IMR-90 (cell line): ENCODE data around the gene PCDHA1. TPM values are rescaled to one million over a fixed set of nuclear protein-coding genes. Genes with fewer than 3 reads are reported as not detected.

Experiments used
- ATAC-seq: fragments of 200-7000 bp; cut with Tn5 transposase; 2 replicates; pipeline ENCODE4 v1.9.1; 2020; ENCODE audit warnings: low read depth, mild to moderate bottlenecking, moderate library complexity
- BruUV-seq: library from RNA; stranded (reverse); fragments of 400-500 nt; replicated peaks from 2 replicates; lab custom pipeline; 2021; lab: Mats Ljungman, UMichigan
- CTCF ChIA-PET: fragments of 300-600 bp; formaldehyde crosslinking; extraction: SDS; loops from one replicate; lab custom pipeline; 2021; ENCODE audit warnings: antibody characterized with exemption; lab: Yijun Ruan, JAX
- POLR2A ChIA-PET: fragments of 300-600 bp; sonication (Branson Sonifier 250); formaldehyde crosslinking; loops from one replicate; lab custom pipeline; 2022; ENCODE audit warnings: antibody characterized with exemption; ENCODE audit not compliant: unreplicated experiment; lab: Charles Lee
- DNase-seq: peaks from one replicate; pipeline ENCODE4 v3.0.0; 2013
- H2AFZ ChIP-seq: replicated peaks from 2 replicates; pipeline ENCODE3; 2013; ENCODE audit warnings: low read length, mild to moderate bottlenecking; ENCODE audit not compliant: poor library complexity
- H2AK5ac ChIP-seq: 2 replicates; pipeline ENCODE4 v1.6.1; 2013; ENCODE audit warnings: low read depth, low read length, inconsistent platforms
- H2AK9ac ChIP-seq: replicated peaks from 2 replicates; pipeline ENCODE3; 2013; ENCODE audit warnings: mild to moderate bottlenecking, low read depth, low read length, moderate library complexity; ENCODE audit not compliant: poor library complexity
- H2BK120ac ChIP-seq: 2 replicates; pipeline ENCODE4 v1.6.1; 2013; ENCODE audit warnings: low read depth, low read length, inconsistent platforms
- H2BK15ac ChIP-seq: 3 replicates; pipeline ENCODE4 v1.6.1; 2013; ENCODE audit warnings: low read depth, low read length, inconsistent platforms
- H2BK20ac ChIP-seq: 2 replicates; pipeline ENCODE4 v1.6.1; 2013; ENCODE audit warnings: low read depth, mild to moderate bottlenecking, inconsistent platforms, low read length, moderate library complexity
- H2BK5ac ChIP-seq: 2 replicates; pipeline ENCODE4 v1.6.1; 2013; ENCODE audit warnings: mild to moderate bottlenecking, low read depth, low read length, inconsistent platforms; ENCODE audit not compliant: poor library complexity, severe bottlenecking
- H3K14ac ChIP-seq: replicated peaks from 2 replicates; pipeline ENCODE4 v1.6.1; 2013; ENCODE audit warnings: low read depth, low read length, inconsistent platforms
- H3K18ac ChIP-seq: 2 replicates; pipeline ENCODE4 v1.6.1; 2013; ENCODE audit warnings: low read depth, low read length, control low read depth
- H3K23ac ChIP-seq: 2 replicates; pipeline ENCODE4 v1.6.1; 2013; ENCODE audit warnings: low read depth, low read length, inconsistent platforms
- H3K27ac ChIP-seq: 2 replicates; pipeline ENCODE4 v1.5.1; 2013; ENCODE audit warnings: mild to moderate bottlenecking, control low read depth, low read length; ENCODE audit not compliant: insufficient read depth
- H3K27me3 ChIP-seq: 2 replicates; pipeline ENCODE4 v1.6.1; 2013; ENCODE audit warnings: low read length; ENCODE audit not compliant: control insufficient read depth, insufficient read depth
- H3K36me3 ChIP-seq: 2 replicates; pipeline ENCODE4 v1.6.1; 2013; ENCODE audit warnings: low read length, mixed read lengths; ENCODE audit not compliant: control insufficient read depth, insufficient read depth
- H3K4ac ChIP-seq: 2 replicates; pipeline ENCODE4 v1.6.1; 2013; ENCODE audit warnings: low read depth, low read length, inconsistent platforms
- H3K4me1 ChIP-seq: 2 replicates; pipeline ENCODE4 v1.6.1; 2013; ENCODE audit warnings: low read length, mixed read lengths; ENCODE audit not compliant: control insufficient read depth, insufficient read depth
- H3K4me2 ChIP-seq: 2 replicates; pipeline ENCODE4 v1.6.1; 2013; ENCODE audit warnings: low read depth, mild to moderate bottlenecking, control low read depth, low read length, moderate library complexity
- H3K4me3 ChIP-seq: 2 replicates; pipeline ENCODE4 v1.5.1; 2013; ENCODE audit warnings: low read depth, mild to moderate bottlenecking, control low read depth, low read length, moderate library complexity; ENCODE audit not compliant: insufficient read depth
- H3K56ac ChIP-seq: 2 replicates; pipeline ENCODE4 v1.6.1; 2013; ENCODE audit warnings: low read length, inconsistent platforms; ENCODE audit not compliant: insufficient read depth; ENCODE audit errors: extremely low read depth
- H3K79me1 ChIP-seq, 2 experiments: 2 replicates each; pipeline ENCODE4 v1.6.1; 2013; ENCODE audit warnings: low read length in 2 of 2, inconsistent platforms in 1 of 2, low read depth in 1 of 2
- H3K9ac ChIP-seq: 2 replicates; pipeline ENCODE4 v1.6.1; 2013; ENCODE audit warnings: low read depth, low read length, control low read depth
- H3K9me1 ChIP-seq: 2 replicates; pipeline ENCODE4 v1.6.1; 2013; ENCODE audit warnings: low read length, inconsistent platforms; ENCODE audit not compliant: insufficient read depth
- H3K9me3 ChIP-seq: 2 replicates; pipeline ENCODE4 v1.6.1; 2013; ENCODE audit warnings: low read length; ENCODE audit not compliant: control insufficient read depth, insufficient read depth
- H4K20me1 ChIP-seq: 2 replicates; pipeline ENCODE4 v1.6.1; 2013; ENCODE audit warnings: low read length, inconsistent platforms; ENCODE audit not compliant: insufficient read depth
- H4K5ac ChIP-seq: 2 replicates; pipeline ENCODE4 v1.6.1; 2013; ENCODE audit warnings: mild to moderate bottlenecking, low read depth, low read length, control low read depth
- H4K8ac ChIP-seq, 2 experiments: 2 replicates each; pipeline ENCODE4 v1.6.1; 2013; ENCODE audit warnings: low read depth in 2 of 2, low read length in 2 of 2, control low read depth in 1 of 2, inconsistent platforms in 1 of 2
- H4K91ac ChIP-seq: 2 replicates; pipeline ENCODE4 v1.6.1; 2013; ENCODE audit warnings: low read depth, low read length, inconsistent platforms; ENCODE audit not compliant: insufficient read depth
- CEBPB ChIP-seq: IDR thresholded peaks from 2 replicates; pipeline ENCODE4 v1.6.1; 2012; ENCODE audit warnings: low read depth, low read length, improper control_type of control experiment
- POLR2A ChIP-seq: IDR thresholded peaks from 2 replicates; pipeline ENCODE4 v1.6.1; 2012; ENCODE audit warnings: mild to moderate bottlenecking, low read depth, low read length
- WGBS, 2 experiments: methylation state at CpG; one replicate each; pipeline versions ENCODE4 v1.1.5 to v1.1.7; 2013; ENCODE audit warnings: missing lambda C conversion rate in 2 of 2; ENCODE audit not compliant: insufficient read length in 1 of 2; ENCODE audit errors: extremely low coverage in 2 of 2; 5-methylcytosine and 5-hydroxymethylcytosine counted together
- dilution Hi-C: fragments of 300-500 bp; cut with HindIII; formaldehyde crosslinking; loops from one replicate; pipeline ENCODE4 v1.14.3; 2018; ENCODE audit warnings: low sequenced_read_pairs; ENCODE audit not compliant: unreplicated experiment
- in situ Hi-C: fragments of 300-500 bp; cut with MboI; formaldehyde crosslinking; loops from 3 replicates; pipeline ENCODE4 v1.14.3; 2019; ENCODE audit warnings: low sequenced_read_pairs, inconsistent platforms, mixed read lengths
- intact Hi-C: fragments of 100-400 bp; cut with micrococcal nuclease; formaldehyde crosslinking; loops from 2 replicates; pipeline ENCODE4 v1.10.0; 2022
- polyA plus RNA-seq, 3 experiments: library from polyadenylated mRNA; depleted of rRNA; stranded (reverse); fragments of >200 nt; gene quantifications; 2 replicates each; pipeline ENCODE4 v1.2.3, GENCODE V29; 2012; ENCODE audit warnings: low replicate concordance in 1 of 3
- total RNA-seq: library from RNA; depleted of rRNA; stranded (reverse); fragments of >200 nt; gene quantifications from 2 replicates; pipeline ENCODE4 v1.2.3, GENCODE V29; 2012

The PCDHA1 gene
- total and polyA plus RNA-seq, 2 of the 4 experiments (the other 2 are of a cell fraction), result under 0.01 to 0.05 TPM

DNA sequence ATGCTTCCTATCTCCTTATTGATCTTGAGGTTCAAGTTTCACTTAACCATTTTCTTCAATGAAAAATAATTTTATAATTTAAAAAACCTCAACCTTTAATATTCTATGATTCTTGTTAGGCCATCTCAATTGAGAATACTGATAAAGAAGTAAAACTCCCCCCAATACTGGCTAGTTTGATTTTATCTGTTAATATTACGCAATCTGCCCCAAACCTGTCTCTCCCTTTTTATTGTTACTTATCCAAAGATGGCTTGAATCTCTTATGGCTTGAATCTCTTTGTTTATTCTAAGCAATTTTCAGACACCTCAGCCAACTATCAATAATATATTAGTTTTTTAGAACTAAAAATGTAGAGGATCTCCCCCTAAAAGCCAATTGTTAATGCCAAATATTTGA is 176.2 kb downstream of the PCDHA1 start:
- POLR2A ChIA-PET, result no interaction called here
- H3K9me1 ChIP-seq, result no peaks in the 10 kb centered on the region
- H3K18ac ChIP-seq, result no peak overlapping the region
- no peak overlapping the region for H2AFZ ChIP-seq
- no peak overlapping the region for H3K4me3 ChIP-seq
- no peak overlapping the region for H3K4ac ChIP-seq
- no peak overlapping the region for H3K27ac ChIP-seq
- H3K9me3 ChIP-seq, result peaks cover 17% of the 10 kb centered on the region
- H4K8ac ChIP-seq, result no peak overlapping the region
- no peak overlapping the region for H4K5ac ChIP-seq
- H2BK120ac ChIP-seq, result no peak overlapping the region
- CTCF ChIA-PET, result no interaction called here
- H3K27me3 ChIP-seq, result no peaks in the 10 kb centered on the region
- dilution Hi-C loops (no loop called here), intact Hi-C loops (no loop called here), in situ Hi-C loops (no loop called here)
- TF ChIP-seq POLR2A (no peak), CEBPB (peak; percentile 63)
- H3K4me1 ChIP-seq, result no peaks in the 10 kb centered on the region
- no peak overlapping the region for H3K9ac ChIP-seq
- DNase-seq (no peak), ATAC-seq (no peak)
- H4K91ac ChIP-seq, result no peak overlapping the region
- no peak overlapping the region for H2AK5ac ChIP-seq
- no peaks in the 10 kb centered on the region for H3K36me3 ChIP-seq
- H3K56ac ChIP-seq, result no peak overlapping the region
- H3K4me2 ChIP-seq, result no peak overlapping the region
- BruUV-seq, result no TSS peak
- no CpG with 5 or more reads among the region's 1 CpG for WGBS, 2 experiments
- no peak overlapping the region for H2BK20ac ChIP-seq
- no peak overlapping the region for H3K14ac ChIP-seq
- no peak overlapping the region for H3K23ac ChIP-seq
- no peak overlapping the region for H2BK15ac ChIP-seq
- no peaks in the 10 kb centered on the region for H4K20me1 ChIP-seq
- no peak overlapping the region for H2BK5ac ChIP-seq
- H3K79me1 ChIP-seq, result no peaks in the 10 kb centered on the region
- H2AK9ac ChIP-seq, result no peak overlapping the region
